GM18909 (cell line): ENCODE data around the gene TBCA.

Experiments
- ATAC-seq: cut with Tn5 transposase; IDR thresholded peaks from one replicate; pipeline ENCODE4 v1.9.1; 2021; ENCODE audit warnings: mild to moderate bottlenecking; ENCODE audit not compliant: unreplicated experiment, poor library complexity

TBCA gene

DNA sequence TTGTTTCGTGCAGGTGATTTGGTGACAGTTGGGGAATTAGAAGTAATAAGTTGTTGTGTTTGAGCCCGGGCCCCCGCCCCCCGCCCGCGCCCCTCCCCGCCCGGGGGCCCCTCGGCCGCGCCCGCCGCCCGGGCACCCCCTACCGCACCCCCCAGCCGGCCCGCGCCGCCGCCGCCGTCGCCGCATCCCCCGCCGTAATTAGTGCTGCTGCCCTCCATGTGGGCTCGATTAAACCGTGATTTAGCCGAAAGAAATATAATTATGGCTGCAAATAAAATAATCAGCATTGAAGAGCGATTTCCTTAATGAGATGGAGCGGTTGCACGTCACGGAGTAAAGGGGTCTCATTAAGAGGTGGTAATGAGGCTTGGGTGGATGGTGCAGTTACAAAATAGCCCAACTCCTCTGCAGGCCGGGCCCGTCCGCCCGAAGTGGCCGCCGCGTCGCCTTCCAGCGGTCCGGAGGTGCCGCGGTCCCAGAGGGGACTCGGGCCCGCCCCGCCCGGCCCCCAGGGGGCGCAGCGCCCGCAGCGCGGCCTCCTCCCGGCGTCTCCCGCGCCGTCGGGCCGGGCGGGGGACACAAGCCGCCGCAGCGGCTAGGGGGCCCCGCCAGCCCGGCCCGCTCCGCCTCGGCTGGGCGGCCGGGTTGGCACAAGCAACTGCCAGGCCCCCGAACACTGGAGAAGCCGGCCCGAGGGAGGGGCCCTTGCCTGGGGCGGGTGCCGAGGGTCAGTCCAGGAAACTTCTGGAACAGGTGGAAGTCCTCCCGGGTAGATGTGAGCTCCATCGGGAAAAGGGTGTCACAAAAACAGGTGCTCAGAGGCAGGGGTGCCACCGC, 130.8 kb downstream of the TBCA start:
- ATAC-seq, result no peak

DNA sequence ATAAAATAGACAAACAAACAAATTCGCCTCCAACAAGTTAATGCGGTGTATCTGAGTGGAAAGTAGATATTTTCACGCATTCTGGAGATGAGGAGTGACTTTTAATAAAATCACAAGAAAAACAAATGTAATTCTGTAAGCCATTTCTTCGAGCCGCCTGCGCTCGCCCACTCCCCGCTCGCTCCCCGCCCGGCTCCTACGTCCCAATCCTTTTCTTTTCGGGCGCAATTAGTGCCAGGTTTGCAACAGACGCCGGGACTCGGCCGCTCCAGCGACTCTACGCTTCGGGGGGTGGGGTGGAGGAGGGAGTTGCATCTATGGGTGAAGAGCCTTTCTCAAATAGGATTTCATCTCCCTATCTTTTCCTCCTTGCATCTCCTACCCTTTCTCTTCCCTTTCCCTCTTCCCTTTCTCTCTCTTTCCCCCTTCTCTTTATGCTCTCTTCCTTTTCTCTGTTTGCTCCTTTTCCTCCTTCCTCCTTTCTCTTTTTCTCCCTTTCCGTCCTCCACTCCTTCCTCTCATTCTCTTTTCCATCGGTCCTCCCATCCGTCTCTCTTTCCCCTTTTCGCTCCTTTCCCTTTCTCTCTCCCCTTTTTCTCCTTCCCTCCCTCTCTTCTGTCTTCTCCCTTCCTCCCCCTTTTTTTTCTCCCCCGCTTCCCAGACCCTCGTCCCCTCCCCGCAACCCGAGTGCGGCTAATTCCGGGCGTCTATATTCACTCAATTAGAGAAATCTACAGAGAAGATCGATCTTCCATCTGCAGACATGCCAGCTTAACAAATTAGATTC, 131.6 kb downstream of the TBCA start:
- no peak for ATAC-seq

DNA sequence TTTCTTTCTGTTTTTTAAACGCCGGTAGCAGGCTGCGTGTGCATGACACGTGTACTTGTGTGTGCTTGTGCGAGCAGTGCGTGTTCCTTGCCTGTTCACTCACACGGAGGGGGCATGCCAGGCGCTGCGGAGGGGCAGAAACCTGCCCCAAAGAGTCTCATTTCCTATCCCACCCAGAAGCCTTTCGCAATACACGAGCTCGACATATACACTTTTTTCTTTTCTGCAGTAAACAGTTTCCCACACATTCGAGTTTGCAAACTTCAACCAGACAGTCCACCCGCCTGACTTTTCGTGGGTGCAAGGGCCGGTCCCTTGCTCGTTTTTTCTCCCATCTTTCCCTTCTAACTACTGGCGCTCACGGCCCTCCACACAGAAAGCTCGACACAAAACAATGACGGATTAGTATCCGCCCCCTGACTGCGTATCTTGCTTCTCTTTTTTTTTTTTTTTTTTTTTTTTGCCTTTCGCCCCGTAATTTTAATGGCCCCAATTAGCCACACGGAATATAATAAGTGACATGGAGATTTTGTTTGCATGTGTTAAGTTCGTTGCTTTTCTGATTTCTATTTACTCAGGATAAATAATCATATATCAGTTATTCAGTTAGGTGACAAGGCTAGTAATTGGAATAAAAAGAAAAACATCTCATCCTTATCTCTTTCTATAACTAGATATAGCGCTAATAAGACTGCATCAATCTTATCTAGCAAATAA, 132.3 kb downstream of the TBCA start:
- no peak for ATAC-seq

DNA sequence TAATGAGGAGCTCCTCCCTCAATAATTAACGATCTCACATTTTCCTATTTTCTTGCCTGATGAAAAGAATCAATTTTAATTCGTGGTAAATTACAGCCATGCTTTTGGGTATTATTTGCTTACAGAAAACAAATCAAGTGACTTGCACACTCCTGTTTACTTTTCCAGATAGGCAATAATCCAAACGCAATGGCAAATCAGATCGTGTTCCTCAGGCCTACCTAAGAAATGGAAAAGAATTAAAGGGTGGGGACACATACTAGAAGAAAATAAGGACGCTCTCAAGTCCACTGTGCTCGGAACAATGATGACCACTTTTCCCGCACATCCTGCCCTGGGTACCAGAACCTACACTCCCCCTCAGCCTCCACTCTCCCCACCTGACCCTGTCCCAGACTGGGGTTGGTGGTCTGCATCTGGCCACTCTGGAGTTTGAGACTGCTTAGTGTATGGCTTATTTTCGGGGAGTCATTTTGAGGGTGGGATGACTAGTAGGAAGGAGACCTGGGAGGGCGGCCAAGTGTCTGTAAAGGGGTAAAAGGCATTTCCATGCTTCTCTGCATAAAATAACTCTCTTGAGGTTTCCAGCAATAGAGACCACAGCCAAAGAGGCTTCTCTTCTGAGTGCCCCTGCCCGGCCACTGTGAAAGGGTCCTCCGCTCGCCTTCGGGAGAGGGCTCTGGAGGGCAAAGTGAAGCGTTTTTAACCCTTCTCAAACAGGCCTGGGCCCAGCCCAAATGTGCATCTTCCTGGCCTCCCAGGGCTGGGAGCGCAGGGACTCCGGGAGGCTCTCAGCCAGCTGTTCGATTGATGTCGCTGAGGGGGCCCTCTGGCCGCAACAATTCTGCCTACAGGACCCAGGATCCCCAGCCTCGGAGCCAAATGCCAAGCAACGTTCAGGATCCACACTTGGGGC, 133.1 kb downstream of the TBCA start:
- ATAC-seq, result no peak

DNA sequence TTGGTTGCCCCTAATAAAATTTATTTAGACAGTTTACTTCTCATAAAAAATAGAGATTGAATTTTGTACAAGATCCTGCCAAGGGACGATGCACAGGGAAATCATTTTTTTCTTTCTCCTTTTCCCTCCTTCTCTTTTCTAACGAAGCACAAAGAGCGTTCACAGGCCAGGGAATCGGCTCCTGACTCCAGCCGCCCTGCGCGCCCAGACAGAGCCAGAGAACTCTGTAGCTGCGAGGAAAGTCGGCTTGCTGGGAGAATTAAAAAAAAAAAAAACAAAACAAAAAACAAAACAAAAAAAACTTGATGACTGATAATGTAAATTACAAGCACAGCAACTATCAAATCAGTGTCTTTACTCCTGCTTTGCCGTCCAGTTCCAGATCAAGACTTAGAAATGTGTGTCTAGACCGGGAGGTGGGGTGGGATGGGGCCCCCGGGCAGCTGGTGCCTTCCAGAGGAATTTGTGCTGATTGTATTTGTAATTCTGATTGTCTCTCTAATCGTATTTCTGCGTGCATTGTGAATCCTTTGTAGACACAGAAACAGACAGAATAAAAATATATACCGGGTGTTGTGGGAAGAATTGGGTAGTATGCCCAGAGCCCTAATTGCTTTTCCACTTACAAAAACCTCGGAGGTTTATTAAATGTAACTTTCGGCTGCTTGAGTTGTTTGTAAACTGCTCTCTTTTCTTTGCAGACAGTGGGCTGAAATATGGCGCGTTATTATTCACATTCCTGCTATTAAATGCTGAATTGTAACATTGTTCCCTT, 134.0 kb downstream of the TBCA start:
- ATAC-seq, result no peak

DNA sequence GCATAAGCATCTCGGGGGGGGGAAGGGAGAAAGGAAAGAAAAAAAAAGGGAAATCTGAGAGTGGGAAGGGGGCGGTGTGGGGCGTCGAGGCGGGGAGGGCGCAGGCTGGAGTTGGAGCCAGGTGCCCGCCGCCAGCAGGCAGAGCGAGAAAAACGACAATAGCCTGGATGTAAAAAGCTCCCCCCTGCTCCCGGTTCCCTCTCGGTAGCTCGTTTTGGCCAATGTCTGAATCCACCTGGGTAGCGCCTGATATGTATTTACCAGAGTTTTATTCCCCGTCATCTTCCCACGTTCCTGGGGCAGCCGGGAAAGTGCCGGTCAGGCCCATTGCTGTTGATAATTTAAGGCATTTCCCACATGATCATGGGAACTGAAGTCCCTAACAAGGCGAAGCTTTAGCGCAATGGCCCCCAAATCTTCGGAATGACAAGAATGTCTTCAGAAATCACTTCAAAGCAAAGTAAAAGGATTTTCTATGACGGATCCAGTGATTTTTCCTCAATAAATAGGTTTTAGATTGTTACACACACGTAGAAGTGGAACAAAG, 134.7 kb downstream of the TBCA start:
- ATAC-seq, result no peak
